ENCODE results near the gene PAFAH1B1.

The PAFAH1B1 gene

DNA sequence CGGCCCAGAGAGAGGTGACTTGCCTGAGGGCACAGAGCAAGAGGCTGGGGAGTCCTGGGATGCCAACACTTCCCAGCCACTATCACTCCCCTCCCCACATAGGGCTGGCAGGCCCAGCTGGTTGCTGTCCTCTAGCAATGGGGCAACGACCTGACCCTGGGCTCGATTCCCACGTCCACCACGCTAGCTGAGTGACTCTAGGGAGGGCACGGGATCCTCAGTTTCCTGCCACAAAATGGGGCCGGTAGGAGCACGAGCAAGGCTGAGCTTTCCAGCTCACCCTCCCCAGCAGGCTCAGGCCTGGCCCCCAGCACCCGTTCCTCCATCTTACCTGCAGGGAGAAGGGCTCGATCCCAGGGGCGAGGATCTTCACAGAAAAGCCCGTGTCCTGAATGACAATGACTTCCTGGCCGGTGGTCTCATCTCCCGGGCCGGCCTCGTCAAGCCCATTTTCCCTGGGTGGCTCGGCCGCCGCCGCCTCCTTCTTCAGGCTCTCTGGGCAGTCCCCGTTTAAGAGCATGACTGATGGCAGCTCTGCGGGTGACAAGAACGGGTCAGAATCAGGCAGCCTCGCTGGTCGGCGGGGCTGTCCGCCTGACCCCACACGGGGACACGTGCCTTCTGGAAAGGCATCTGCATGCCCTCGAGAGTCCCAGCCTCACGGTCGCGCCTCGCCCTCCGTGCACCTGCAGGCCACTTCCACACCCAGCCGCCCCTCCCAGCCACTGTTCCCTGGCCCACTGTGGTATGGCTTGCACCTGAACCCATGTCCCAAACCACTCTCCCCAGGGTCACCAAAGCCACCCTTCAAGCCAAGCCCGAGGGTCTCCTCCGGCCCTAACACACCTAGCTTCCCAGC lies 110.8 kb downstream of the PAFAH1B1 start:
- DNase-seq, result no peak

DNA sequence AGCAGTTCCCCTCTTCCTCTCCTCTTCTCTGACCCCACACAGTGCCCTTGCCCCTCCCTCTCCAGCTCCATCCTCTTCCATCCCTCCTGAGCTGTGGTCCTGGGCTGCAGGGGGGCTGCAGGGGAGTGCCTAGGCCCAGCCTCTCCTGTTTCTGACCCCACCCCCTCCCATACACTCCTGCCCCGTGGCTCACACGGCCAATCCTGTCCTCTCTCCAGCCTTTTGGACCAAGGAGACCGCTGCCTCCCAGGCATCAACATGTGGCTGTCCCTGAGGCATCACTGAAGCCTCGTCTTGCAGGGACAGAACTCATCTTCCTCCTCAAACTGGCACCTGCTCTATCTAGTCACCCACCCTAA lies 111.4 kb downstream of the PAFAH1B1 start:
- DNase-seq, result no peak

DNA sequence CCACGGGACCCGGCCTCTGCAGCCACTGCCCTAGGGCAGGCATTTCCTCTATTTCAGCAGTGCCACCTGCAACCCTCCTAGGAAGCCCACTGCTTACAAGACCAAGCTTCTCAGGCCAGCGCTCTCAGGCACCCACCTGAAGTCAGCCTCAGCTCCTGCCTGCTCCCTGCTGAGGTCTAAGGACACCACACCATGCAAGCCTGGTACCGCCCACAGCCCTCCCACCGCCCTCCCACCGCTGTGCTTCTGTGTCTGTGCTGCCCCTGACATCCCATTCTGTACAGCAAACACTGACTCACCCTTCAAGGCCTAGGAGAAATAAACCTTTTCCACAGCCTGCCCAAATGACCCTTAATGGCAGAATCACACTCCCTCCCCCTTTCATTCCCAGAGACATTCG lies 111.8 kb downstream of the PAFAH1B1 start:
- no peak for DNase-seq

DNA sequence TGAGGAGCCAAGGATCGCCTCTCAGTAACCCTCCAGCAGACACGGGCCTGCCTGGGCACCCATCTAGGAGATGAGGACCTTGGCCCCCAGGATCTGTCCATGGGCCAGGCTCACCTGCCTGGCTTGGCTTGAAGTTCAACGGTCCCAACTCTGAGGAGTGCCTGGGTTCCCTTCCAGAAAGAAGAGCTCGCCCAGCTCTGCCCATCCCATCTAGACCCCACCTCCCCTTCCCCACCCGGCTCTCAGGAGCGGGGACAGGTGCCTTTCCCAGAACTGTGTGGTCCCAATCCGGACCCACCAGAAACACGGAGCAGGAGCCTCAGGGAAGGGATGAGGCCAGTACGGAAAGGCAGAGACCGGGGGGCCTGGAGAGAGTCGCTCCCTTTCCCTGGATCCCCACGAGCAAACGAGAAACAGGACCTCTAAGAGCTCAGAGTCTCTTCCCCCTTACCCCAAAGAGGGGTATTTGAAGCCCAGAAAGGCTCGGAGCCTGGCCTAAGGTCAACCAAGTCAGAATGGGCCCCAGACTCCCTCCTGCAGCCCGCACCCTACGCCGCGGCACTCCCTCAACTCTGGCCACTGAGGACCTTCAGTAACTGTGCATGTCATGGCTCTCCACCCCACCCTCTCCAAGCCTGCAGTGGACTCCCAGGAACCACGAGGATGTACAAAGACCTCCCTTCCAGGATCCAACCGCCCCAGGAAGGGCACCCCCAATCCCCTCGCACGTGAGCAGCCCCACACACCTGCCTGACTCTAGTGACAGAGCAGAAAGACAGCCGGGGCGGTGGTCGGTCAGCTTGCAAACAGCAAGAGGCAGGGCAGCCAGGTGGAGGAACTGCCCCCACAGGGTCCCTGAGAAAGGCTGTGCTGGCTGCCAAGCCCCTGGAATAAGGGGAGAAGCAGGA lies 112.7 kb downstream of the PAFAH1B1 start:
- DNase-seq, result no peak

DNA sequence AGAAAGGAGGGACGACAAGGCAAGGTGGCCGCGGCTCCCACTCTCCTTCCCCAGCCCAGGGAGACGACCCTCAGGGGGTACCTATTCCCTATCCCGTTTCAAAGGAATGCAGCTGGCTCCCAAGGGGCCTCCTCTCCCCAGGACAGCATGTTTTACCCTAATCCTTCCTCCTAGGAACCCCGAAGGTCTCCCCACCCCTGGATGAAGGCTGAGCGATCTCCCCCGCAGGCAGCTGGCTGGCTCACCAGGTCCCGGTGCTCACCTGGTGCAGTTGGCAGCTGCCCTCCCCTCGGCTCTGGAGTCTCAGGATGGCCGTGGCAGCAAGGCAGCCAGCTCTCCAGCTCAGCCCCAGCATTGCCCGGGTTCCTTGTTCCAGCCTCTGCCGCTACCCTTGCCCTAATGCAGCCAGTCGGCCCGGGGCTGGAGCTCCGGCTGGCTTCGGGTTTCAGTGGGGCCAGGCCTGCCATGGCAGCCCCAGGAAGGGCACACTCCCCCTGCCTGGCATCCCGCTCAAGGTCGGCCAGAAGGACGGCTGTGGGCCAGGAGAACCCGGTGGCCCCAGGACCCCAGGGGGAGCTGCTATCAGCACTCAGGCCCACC lies 113.6 kb downstream of the PAFAH1B1 start:
- no peak for DNase-seq

DNA sequence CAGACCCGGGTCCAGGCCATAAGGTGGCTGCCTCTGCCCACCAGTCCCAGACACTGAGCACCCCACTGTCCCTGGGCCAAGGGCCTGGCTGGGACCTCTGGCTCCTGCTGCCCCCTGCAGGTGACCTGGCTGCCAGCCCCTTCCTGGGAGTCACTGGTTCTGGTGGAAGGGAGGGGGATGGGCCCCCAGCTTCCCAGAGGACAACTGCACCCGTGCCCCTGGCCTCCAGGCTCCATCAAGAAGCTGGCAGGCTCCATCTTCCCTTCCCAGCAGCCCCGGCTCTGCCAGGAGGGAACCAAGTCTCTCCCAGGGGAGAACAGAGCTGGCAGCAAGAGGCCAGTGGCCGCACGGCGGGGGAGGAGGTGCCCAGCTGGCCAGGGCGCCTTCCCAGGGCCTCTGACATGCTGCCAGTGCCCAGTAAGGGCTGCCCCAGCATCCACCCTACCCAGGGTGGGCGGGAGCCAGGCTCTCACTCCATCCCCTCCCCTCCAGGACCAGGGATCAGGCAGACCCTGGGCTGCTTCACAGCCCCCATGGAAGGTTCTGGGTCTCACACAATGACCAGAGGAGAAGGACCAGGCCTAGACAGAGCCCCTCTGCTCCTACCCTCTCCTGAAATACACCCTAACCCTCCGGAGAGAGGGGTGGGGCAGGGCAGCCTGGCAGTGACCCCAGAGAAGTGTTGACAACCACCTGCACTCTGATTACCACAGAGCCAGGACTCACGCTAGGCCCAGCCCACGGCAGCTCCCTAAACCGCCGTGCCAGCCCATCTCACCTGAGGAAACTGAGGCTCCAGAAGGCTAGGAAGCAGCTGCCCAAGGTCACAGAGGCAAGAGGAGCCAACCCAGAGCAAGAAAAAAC lies 114.5 kb downstream of the PAFAH1B1 start:
- DNase-seq, result no peak

DNA sequence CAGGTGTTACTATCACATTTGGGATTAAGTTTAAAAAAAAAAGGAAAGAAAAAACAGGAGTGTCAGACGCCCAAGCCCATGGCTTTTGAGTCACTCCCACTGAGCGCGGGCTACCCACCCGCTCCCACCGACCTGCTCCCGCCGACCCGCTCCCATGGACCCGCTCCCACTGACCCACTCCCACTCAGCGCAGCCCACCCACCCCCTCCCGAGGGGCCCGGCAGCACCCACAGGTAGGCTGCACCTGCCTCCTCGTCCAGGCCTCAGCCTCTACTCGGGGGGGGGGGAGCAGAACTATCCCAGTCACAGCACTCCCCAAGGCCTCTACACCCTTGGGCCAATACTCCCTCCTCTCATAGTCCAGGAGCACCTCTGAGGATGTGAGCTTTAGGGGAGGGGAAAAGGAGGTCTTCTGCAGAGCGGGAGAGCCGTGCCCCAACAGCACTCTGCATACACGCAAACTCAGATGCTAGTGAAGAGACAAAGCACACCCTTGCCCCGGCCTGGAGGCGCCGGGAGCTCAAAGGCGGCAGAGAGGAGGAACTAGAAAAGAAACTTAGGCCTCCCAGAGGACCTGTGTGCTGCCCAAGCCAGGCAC lies 115.2 kb downstream of the PAFAH1B1 start:
- no peak for DNase-seq

DNA sequence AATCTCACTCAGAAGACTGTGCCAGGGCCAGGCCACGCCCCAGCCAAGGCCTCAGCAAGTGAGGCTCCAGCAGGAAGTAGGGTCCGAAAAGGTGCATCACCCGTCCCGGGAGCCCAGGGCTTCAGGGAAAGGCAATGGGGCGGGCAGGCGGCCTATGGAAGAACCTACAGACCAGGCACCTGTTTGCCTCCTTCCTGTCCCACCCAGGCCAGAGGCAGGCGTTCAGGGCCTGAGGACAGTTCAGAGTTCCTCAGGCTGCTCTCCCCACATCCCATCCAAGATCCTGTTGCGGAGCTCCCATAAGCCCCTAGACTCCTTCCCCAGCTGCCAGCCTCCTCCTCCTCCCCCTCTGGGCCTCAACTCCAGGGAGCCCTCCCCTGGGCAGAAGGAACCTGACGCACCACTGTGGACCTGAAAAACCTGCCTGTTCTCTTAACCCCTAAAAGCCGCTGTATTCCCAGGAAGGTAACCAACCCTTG lies 115.8 kb downstream of the PAFAH1B1 start:
- no peak for DNase-seq

DNA sequence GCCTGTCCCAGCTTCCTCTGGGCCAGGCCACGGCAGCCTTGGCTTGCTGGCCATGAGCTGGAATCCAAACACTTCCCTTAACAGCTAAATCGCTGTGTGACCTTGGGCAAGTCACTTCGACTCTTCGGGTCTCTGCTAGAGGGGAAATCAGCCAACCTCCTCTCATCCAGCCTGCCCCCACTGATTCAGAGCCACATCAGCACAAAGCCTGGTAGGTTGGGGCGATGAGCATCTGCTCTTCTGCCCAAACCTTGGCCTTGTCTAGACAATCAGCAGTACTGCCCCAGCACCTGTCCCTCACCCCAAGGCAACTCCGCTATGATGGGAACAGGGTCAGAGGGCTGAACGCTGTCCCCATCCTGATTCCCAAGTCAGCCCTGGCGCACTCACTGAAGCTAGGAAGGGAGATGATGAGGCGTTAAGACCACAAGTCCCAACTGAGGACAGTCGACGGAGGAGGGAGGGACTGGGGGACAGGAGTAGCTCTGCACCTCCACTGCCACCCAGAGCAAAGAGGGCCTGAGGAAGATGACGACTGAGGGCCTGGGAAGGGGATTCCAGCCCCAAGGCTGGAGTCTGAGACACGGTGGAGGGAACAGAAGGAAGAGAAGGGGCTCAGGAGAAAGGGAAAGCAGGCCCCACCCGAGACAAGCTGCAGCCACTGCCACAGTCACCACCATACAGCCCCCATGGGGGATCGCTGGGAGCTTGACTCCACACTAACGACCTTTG lies 116.8 kb downstream of the PAFAH1B1 start:
- no peak for DNase-seq

DNA sequence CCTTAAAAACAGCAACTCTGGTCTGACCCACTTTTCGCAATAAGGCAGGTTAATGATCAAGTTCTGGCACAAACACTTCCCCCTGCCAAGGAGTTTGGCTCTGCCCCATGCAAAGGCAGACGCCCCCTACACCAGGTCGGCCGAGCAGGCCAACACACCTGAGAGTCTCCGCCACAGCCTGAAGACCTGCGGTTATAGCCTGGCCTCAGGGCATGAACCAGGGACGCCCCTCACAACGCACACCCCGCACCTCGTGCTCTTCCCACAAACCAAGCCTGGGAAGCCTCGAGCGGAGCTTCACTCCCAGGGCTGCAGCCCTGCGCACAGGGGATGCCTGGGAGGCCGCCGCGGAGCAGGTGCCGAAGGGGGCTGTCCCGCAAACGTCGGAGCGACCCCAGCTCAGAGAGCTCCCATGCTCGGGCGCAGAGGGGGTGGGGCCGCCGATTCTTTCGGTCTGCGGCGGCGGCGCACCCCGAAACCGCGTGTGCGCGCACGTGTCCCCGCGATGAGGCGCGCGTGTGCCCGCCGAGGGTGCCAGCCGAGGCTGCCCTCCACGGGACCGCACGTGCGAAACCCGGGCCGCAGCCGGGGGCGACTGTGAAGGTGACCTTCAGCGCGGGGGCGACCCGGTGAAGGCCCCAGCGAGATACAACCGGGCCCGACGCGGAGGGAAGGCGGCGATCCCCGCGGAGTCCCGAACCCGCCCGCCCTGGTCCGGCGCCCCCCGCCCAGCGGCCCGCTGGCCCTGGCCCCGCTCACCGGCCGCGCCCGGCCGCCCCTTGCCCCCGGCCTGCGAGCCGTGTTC lies 117.6 kb downstream of the PAFAH1B1 start:
- DNase-seq, result no peak

DNA sequence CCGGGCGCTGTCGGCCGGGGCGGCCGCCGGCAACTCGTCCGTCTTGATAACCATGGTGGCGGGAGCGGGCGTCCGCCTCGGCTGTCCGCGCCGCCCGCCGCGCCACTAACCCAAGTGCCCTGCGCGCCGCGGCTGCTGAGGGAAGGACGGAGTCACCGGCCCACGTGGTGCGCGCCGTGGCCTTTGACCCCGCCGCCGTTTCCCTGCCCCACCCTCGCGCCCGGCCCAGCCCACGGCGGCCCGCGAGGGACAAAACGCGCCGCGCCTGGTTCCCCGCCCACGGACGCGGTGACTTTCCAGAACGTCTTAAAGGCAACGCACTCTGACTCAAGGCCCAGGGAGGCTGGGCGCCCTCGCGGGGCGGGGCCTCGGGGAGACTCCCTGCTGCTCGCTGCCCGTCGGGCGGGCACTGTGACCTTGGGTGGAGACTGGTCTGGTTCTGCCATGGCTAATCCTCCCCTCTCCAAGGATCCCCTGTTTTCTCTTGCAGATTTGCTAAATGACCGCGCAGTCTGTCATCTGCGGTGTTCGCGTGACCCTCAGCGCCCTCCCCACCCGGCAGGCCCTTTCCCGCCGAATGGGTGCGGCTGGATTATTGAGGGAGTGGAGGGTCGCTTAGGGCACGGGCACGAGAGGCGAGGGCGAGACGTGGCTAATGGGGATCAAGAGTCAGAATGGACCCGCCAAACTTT lies 118.3 kb downstream of the PAFAH1B1 start, which contains the start of gene CLUH:
CLUH (minus strand) TSS at position 157 of the 692 bp plus-strand sequence; CDS start at position 54, 103 bp downstream.
- peak; percentile 93 for DNase-seq

DNA sequence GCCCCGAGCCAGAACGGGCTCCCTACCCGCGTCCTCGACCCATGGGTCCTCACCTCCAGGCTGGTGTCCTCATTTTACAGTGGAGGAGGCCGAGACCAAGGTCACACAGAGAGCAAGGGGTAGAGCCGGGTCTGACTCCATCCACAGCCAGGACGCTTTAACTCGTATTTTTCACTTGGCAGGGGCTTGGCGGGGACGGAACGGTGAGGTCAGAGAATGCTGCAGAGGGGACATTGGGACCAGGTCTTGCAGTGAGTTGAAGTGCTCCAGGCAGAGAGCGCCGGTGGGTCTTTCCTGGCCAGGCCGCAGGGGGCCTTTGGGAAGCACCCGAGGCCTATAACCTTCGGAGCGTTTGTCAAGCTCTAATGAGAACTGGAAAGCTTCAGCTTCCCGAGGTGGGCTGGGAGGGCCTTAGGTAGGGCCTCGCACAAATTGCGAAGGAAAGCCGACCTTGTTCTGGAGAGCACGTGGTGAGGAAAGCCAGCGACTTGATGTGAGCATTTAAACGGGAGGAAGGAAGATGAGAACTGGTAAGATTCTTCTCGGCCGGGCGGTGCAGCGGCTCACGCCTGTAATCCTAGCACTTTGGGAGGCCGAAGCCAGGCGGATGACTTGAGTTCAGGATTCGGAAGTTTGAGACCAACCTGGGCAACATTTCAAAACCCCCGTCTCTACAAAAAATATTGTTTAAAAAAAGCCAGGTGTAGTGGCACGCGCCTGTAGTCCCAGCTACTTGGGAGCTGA lies 119.0 kb downstream of the PAFAH1B1 start:
- no peak for DNase-seq

DNA sequence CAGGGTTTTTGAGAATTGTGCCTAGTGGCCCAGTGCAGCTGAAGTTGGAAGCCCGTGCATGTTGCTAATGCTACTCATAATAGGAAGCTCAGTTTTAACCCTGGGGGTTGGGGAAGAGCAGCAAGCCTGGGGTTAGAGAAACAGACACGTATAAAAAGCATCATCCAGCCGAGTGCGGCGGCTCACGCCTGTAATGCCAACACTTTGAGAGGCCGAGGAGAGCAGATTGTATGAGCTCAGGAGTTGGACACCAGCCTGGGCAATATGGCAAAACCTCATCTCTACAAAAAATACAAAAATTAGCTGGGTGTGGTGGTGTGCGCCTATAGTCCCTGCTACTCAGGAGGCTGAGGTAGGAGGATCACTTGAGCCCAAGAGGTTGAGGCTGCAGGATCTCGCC lies 120.4 kb downstream of the PAFAH1B1 start:
- DNase-seq, result no peak

DNA sequence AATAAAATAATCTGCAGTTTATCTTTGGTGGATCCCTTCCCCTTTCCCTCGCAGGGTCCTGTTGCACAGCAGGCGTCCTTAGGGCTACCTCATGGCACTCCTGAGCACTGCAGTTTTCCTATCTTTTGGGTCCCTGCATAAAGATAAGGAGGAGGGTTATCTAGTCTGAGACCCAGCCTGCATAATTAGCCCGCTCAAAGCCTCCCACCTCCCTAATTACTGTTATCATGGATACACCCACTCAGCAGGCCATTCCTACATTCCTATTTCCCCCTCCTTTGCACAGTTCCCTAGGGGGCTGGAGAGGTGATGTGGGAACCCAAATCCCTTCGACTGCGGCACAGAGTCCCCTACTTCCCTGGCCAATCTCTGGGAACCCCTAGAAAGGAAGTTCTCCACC lies 123.2 kb downstream of the PAFAH1B1 start:
- no peak for DNase-seq

DNA sequence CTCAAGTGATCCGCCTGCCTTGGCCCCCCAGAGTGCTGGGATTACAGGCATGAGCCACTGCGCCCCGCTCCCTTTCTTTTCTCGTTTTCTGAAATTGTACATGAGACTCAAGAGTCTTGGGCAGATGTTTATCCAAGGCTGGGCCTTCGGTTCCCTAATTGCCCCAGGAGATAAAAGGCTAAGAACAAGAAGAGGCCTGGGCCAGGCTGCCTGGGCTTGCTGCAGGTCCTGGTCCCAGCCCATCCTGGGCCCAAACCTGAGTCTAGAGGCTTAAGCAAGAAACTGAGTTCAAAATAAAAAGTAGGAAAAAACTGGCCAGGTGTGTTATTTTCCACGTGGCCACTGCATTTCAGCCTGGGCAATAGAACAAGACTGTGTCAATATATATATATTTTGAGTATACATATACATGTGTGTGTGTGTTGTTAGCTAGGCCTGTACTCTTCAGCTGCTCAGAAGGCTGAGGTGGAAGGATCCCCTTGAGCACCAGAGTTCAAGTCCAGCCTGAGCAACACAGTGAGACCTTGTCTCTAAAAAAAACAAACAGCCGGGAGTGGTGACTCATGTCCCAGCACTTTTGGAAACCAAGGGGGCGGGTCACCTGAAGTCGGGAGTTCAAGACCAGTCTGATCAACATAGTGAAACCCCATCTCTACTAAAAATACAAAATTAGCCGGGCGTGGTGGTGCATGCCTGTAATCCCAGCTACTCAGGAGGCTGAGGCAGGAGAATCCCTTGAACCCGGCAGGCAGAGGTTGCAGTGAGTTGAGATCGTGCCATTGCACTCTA lies 124.9 kb downstream of the PAFAH1B1 start:
- DNase-seq, result no peak

DNA sequence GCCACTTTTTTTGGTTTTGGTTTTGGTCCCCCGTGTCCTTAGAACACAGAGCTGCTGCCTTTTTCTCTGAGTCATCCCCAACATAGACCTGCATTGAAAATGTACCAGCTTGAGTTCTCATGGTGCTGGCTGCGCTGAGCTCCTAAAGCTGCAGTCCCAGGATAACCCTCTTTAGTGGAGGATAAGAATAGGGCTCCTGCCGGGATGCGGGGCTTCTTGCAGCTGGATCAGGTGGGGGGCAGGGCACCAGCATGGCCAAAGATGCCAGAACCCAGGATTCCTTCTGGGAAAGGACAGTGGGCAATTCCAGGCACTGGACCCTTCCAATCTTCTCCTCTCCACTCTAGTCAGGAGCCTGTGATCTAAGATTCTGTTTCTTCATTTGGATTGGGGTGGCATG lies 126.4 kb downstream of the PAFAH1B1 start:
- no peak for DNase-seq

DNA sequence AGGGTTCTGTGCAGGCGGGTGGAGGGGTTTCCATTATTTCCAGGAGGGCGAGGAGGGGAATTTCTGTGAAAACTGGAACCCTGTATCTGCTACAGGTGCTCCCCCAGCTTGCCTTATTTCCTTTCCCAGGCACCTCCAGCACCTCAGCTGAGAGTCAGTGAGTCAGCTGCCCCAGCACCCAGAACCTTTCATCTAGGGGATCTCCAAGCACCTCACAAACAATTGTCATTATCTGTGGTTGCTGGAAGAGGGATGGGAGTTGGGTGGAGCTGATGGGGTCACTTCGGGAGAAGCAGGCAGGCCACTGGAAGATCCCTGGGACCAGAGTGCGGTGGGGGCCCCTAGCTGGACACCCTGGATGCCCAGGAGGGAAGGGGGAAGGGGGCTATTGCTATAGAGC lies 128.1 kb downstream of the PAFAH1B1 start:
- DNase-seq, result no peak

DNA sequence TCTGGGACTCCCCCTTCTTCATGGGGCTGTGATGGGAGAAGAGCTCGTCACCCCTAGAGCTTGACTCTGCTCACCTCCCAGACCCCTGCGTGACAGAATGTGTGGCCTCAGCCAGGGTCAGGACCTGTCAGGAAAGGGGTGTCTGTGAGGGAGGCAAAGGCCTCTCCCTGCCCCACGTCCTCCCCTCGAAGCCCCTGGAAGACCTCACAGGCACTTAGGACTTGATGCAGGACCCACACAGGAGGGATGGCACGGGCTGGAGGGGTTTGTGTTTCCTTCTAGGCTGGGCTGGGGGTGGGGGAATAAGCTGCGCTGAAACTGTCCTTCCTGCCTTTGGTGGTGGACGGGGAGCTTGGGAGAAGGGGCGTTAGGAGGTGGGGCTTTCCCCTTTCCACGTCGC lies 129.2 kb downstream of the PAFAH1B1 start:
- DNase-seq, result no peak

All from activated gamma-delta T cell treated with Interleukin-2 at 50 U/mL for 16 hours (primary cell).